Measurements from ENCODE around the gene ZNF581. TPM values are rescaled to one million over a fixed set of nuclear protein-coding genes. Genes with fewer than 3 reads are reported as not detected.
A peak's percentile ranks its signal among the peaks of the same experiment; 100 is the strongest.

Gene ZNF581
- total RNA-seq, 1 donor from 2014 or later: 24.7 TPM

- Mint-ChIP-seq H3K27ac (ENCODE audit: unreplicated experiment) (no peak overlapping the region), H3K27me3 (ENCODE audit: low read depth) (no peaks in the 10 kb centered on the region), H3K4me3 (ENCODE audit: unreplicated experiment) (no peak overlapping the region), H3K4me1 (ENCODE audit: low read depth) (peaks cover 5% of the 10 kb centered on the region), H3K36me3 (ENCODE audit: low read depth) (peaks cover 8% of the 10 kb centered on the region), H3K9me3 (ENCODE audit: low read depth) (no peaks in the 10 kb centered on the region)
- no peak for DNase-seq (ENCODE audit: low spot score)
- no peak for TF ChIP-seq CTCF (IDR thresholded peaks at IDR 0.05)
Measured at GRCh38 chr19:55615543-55616394, 27.7 kb upstream of the ZNF581 start.

GRCh38 chr19:55616395-55616875 is 27.0 kb upstream of the ZNF581 start:
- no peak for TF ChIP-seq CTCF (IDR thresholded peaks at IDR 0.05)
- DNase-seq (ENCODE audit: low spot score): no peak
- Mint-ChIP-seq H3K4me1 (ENCODE audit: low read depth) (peaks cover under 1% of the 10 kb centered on the region), H3K36me3 (ENCODE audit: low read depth) (peaks cover 11% of the 10 kb centered on the region), H3K27me3 (ENCODE audit: low read depth) (no peaks in the 10 kb centered on the region), H3K9me3 (ENCODE audit: low read depth) (no peaks in the 10 kb centered on the region), H3K27ac (ENCODE audit: unreplicated experiment) (no peak overlapping the region), H3K4me3 (ENCODE audit: unreplicated experiment) (no peak overlapping the region)

GRCh38 chr19:55617426-55617825 is 26.0 kb upstream of the ZNF581 start:
- DNase-seq (ENCODE audit: low spot score): no peak
- Mint-ChIP-seq H3K9me3 (ENCODE audit: low read depth) (no peaks in the 10 kb centered on the region), H3K27ac (ENCODE audit: unreplicated experiment) (peak overlapping the region; percentile 33), H3K4me3 (ENCODE audit: unreplicated experiment) (no peak overlapping the region), H3K4me1 (ENCODE audit: low read depth) (no peaks in the 10 kb centered on the region), H3K36me3 (ENCODE audit: low read depth) (peaks cover 11% of the 10 kb centered on the region), H3K27me3 (ENCODE audit: low read depth) (no peaks in the 10 kb centered on the region)
- no peak for TF ChIP-seq CTCF (IDR thresholded peaks at IDR 0.05)

GRCh38 chr19:55618426-55618825 is 25.0 kb upstream of the ZNF581 start:
- Mint-ChIP-seq H3K36me3 (ENCODE audit: low read depth) (peaks cover 11% of the 10 kb centered on the region), H3K27me3 (ENCODE audit: low read depth) (no peaks in the 10 kb centered on the region), H3K9me3 (ENCODE audit: low read depth) (no peaks in the 10 kb centered on the region), H3K27ac (ENCODE audit: unreplicated experiment) (no peak overlapping the region), H3K4me1 (ENCODE audit: low read depth) (peaks cover 4% of the 10 kb centered on the region), H3K4me3 (ENCODE audit: unreplicated experiment) (no peak overlapping the region)
- no peak for TF ChIP-seq CTCF (IDR thresholded peaks at IDR 0.05)
- DNase-seq (ENCODE audit: low spot score): no peak

- Mint-ChIP-seq H3K36me3 (ENCODE audit: low read depth) (peaks cover 11% of the 10 kb centered on the region), H3K27ac (ENCODE audit: unreplicated experiment) (no peak overlapping the region), H3K27me3 (ENCODE audit: low read depth) (no peaks in the 10 kb centered on the region), H3K4me3 (ENCODE audit: unreplicated experiment) (no peak overlapping the region), H3K9me3 (ENCODE audit: low read depth) (no peaks in the 10 kb centered on the region), H3K4me1 (ENCODE audit: low read depth) (peaks cover 11% of the 10 kb centered on the region)
- no peak for DNase-seq (ENCODE audit: low spot score)
- TF ChIP-seq CTCF (IDR thresholded peaks at IDR 0.05): no peak
Measured at GRCh38 chr19:55619286-55619685, 24.2 kb upstream of the ZNF581 start.
